ENCODE results near the gene TRIM59. TPM values are rescaled to one million over a fixed set of nuclear protein-coding genes. Genes with fewer than 3 reads are reported as not detected.

The TRIM59 gene
- total RNA-seq, 1 experiment from 2014 or later, result 25.3 TPM

DNA sequence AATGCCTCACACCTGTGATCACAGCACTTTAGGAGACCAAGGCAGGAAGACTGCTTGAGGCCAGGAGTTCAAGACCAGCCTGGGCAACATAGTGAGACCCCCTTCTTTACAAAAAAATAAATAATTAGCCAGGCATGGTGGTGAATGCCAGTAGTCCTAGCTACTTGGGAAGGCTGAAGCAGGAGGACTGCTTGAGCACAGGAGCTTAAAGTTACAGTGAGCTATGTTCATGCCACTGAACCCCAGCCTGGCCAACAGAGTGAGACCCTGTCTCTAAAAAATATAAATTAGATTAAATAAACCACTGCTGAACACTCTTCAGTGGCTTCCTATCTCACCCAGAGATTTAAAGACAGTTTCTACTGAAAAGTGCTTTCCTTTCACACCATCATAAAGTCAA is 56.8 kb downstream of the TRIM59 start:
- Histone ChIP-seq H2AFZ (ENCODE audit: low read length) (no peak overlapping the region), H3K9ac (ENCODE audit: low read length) (no peak overlapping the region), H3K4me3 (ENCODE audit: low read length) (no peak overlapping the region), H3K9me3 (ENCODE audit: low read length) (no peaks in the 10 kb centered on the region), H3F3A (ENCODE audit: low read length, unreplicated experiment) (no peaks in the 10 kb centered on the region), H3K79me2 (ENCODE audit: low read length) (peaks cover 14% of the 10 kb centered on the region), H3K27ac (ENCODE audit: low read length) (no peak overlapping the region), H4K20me1 (ENCODE audit: low read length) (no peaks in the 10 kb centered on the region), H3K4me1 (ENCODE audit: insufficient read depth, low read length) (peaks cover 10% of the 10 kb centered on the region), H3K4me2 (ENCODE audit: low read length) (no peak overlapping the region), H3K36me3 (ENCODE audit: low read depth, low read length) (no peaks in the 10 kb centered on the region), H3K27me3 (ENCODE audit: low read length) (no peaks in the 10 kb centered on the region), H3K9me2 (replicated peaks; ENCODE audit: low read length) (no peaks in the 10 kb centered on the region)
- DNase-seq (no peak), ATAC-seq (no peak)
- intact Hi-C loops (cut with micrococcal nuclease), result no loop called here
- TF ChIP-seq EZH2phosphoT487 (IDR thresholded peaks at IDR 0.05; ENCODE audit: borderline replicate concordance, low read length) (no peak), EZH2 (IDR thresholded peaks at IDR 0.05; ENCODE audit: low read length, unreplicated experiment) (no peak)
- TF ChIP-seq, protein P1, sequence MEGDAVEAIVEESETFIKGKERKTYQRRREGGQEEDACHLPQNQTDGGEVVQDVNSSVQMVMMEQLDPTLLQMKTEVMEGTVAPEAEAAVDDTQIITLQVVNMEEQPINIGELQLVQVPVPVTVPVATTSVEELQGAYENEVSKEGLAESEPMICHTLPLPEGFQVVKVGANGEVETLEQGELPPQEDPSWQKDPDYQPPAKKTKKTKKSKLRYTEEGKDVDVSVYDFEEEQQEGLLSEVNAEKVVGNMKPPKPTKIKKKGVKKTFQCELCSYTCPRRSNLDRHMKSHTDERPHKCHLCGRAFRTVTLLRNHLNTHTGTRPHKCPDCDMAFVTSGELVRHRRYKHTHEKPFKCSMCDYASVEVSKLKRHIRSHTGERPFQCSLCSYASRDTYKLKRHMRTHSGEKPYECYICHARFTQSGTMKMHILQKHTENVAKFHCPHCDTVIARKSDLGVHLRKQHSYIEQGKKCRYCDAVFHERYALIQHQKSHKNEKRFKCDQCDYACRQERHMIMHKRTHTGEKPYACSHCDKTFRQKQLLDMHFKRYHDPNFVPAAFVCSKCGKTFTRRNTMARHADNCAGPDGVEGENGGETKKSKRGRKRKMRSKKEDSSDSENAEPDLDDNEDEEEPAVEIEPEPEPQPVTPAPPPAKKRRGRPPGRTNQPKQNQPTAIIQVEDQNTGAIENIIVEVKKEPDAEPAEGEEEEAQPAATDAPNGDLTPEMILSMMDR (conservative IDR thresholded peaks at IDR 0.05; ENCODE audit: low read depth, low read length), result no peak
- ChIA-PET POLR2A (ENCODE audit: unreplicated experiment) (no interaction called here), CTCF (no interaction called here)
- no TSS peak for BruUV-seq (replicated peaks)

- Histone ChIP-seq H3F3A (ENCODE audit: low read length, unreplicated experiment) (no peaks in the 10 kb centered on the region), H3K79me2 (ENCODE audit: low read length) (no peaks in the 10 kb centered on the region; the same call in 1 of the 2 replicates), H3K9ac (ENCODE audit: low read length) (no peak overlapping the region), H3K27ac (ENCODE audit: low read length) (no peak overlapping the region), H3K27me3 (ENCODE audit: low read length) (no peaks in the 10 kb centered on the region), H3K9me2 (replicated peaks; ENCODE audit: low read length) (no peaks in the 10 kb centered on the region), H3K4me1 (ENCODE audit: insufficient read depth, low read length) (peaks cover 7% of the 10 kb centered on the region), H3K4me2 (ENCODE audit: low read length) (no peak overlapping the region), H3K4me3 (ENCODE audit: low read length) (no peak overlapping the region), H3K9me3 (ENCODE audit: low read length) (no peaks in the 10 kb centered on the region), H3K36me3 (ENCODE audit: low read depth, low read length) (no peaks in the 10 kb centered on the region), H2AFZ (ENCODE audit: low read length) (no peak overlapping the region), H4K20me1 (ENCODE audit: low read length) (no peaks in the 10 kb centered on the region)
- no peak for DNase-seq
- CTCF ChIA-PET, result no interaction called here
- POLR2A ChIA-PET (ENCODE audit: unreplicated experiment), result no interaction called here
- TF ChIP-seq, protein P1 (conservative IDR thresholded peaks at IDR 0.05; ENCODE audit: low read depth, low read length), result no peak
- TF ChIP-seq EZH2 (IDR thresholded peaks at IDR 0.05; ENCODE audit: low read length, unreplicated experiment) (no peak), EZH2phosphoT487 (IDR thresholded peaks at IDR 0.05; ENCODE audit: borderline replicate concordance, low read length) (no peak)
- ATAC-seq, result no peak
- BruUV-seq (replicated peaks), result no TSS peak
- intact Hi-C loops (cut with micrococcal nuclease), result no loop called here
These were observed 58.9 kb downstream of the TRIM59 start for GRCh38 chr3:160390565-160391138.

Small RNAs within 50 kb of the gene (microRNA-seq; reads per million reads assigned to microRNA genes)
- 1,941 reads per million, percentile 87 among the genes with 10 or more reads in this experiment for gene MIR15B (ENCODE audit: unreplicated experiment)
- 407 reads per million, percentile 78 among the genes with 10 or more reads in this experiment for gene MIR16-2 (ENCODE audit: unreplicated experiment)

Other genes starting within 250 kb of the TRIM59 start
- gene C3orf80, start 224.4 kb downstream of the TRIM59 start, total RNA-seq (2014; rRNA removed), result 0.33 and 0.46 TPM in 2 replicates
- 9.1 and 9.3 TPM in 2 replicates for gene IFT80, start 50.6 kb downstream of the TRIM59 start, total RNA-seq (2014; rRNA removed)
- 129 and 183 TPM in 2 replicates for gene SMC4, start 50.1 kb downstream of the TRIM59 start, total RNA-seq (2014; rRNA removed)
- 31.5 and 33.7 TPM in 2 replicates for gene KPNA4, start 115.8 kb upstream of the TRIM59 start, total RNA-seq (2014; rRNA removed)
- 3.9 and 4.2 TPM in 2 replicates for gene ARL14, start 227.4 kb upstream of the TRIM59 start, total RNA-seq (2014; rRNA removed)

All from PC-3 (cell line).